Transverse colon (tissue), 4 donors: ENCODE results near the gene SLC25A10.

Experiments used
- EP300 ChIP-seq: sonication (generic); formaldehyde crosslinking; IDR thresholded peaks from one replicate; pipeline ENCODE4 v1.6.1; 2017; ENCODE audit warnings: antibody characterized with exemption, low read depth
- POLR2A ChIP-seq: fragments of 450-650 bp; IDR thresholded peaks from one replicate; pipeline ENCODE4 v1.6.1; 2016; ENCODE audit warnings: antibody characterized with exemption, mild to moderate bottlenecking, moderate library complexity
- POLR2AphosphoS5 ChIP-seq, 3 donors: sonication (generic); formaldehyde crosslinking; IDR thresholded peaks; one replicate each; pipeline ENCODE4 v1.6.1; 2016; ENCODE audit warnings: antibody characterized with exemption in 3 of 3
- TF ChIP-seq, protein P1 (sequence below), 5 experiments: fragments of 200-600 bp in 3 of 5; fragments of 450-650 bp in 2 of 5; sonication (generic) in 3 of 5; IDR thresholded peaks; 1 replicate in 2 of 5; 2 replicates in 3 of 5; pipeline ENCODE4 v1.5.1; 2016 to 2017; ENCODE audit warnings: antibody characterized with exemption in 5 of 5, inconsistent platforms in 3 of 5, mild to moderate bottlenecking in 2 of 5, moderate library complexity in 1 of 5

DNA sequence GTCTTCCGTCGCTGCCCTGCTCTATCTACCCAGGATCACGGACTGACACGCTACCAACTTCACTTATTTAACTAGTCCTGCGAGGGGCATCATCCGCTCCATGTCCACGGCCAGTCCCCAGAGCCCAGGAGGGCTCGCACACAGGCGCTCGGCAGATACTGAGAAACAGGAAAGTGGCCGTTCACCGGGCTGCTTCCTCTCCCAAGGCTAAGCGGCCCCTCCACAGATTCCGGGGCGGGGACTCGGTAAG is 46.1 kb upstream of the SLC25A10 start:
- TF ChIP-seq, protein P1, sequence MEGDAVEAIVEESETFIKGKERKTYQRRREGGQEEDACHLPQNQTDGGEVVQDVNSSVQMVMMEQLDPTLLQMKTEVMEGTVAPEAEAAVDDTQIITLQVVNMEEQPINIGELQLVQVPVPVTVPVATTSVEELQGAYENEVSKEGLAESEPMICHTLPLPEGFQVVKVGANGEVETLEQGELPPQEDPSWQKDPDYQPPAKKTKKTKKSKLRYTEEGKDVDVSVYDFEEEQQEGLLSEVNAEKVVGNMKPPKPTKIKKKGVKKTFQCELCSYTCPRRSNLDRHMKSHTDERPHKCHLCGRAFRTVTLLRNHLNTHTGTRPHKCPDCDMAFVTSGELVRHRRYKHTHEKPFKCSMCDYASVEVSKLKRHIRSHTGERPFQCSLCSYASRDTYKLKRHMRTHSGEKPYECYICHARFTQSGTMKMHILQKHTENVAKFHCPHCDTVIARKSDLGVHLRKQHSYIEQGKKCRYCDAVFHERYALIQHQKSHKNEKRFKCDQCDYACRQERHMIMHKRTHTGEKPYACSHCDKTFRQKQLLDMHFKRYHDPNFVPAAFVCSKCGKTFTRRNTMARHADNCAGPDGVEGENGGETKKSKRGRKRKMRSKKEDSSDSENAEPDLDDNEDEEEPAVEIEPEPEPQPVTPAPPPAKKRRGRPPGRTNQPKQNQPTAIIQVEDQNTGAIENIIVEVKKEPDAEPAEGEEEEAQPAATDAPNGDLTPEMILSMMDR (IDR thresholded peaks at IDR 0.05): no peak
- TF ChIP-seq POLR2A (no peak), EP300 (no peak), POLR2AphosphoS5 (IDR thresholded peaks at IDR 0.05) (no peak)
